CD8-positive, alpha-beta memory T cell (primary cell): Measurements from ENCODE around the gene FRRS1. TPM values are rescaled to one million over a fixed set of nuclear protein-coding genes. Genes with fewer than 3 reads are reported as not detected.
"Not testable (repeated sequence)": the region's sequence is repeated elsewhere in the genome, so short reads cannot be mapped to it uniquely, and the experiment has no call there.

Source experiments
- CTCF ChIA-PET: fragments of 350-600 bp; sonication (Branson Sonifier 250); formaldehyde crosslinking; loops from one replicate; lab custom pipeline; 2021; ENCODE audit warnings: antibody characterized with exemption; lab: Charles Lee
- POLR2A ChIA-PET: fragments of 350-600 bp; sonication (Branson Sonifier 250); formaldehyde crosslinking; loops from one replicate; lab custom pipeline; 2021; ENCODE audit warnings: antibody characterized with exemption; lab: Charles Lee
- DNase-seq, 5 donors: peaks; one replicate each; pipeline versions ENCODE4 v3.0.0 to v3.0.0-alpha.2; 2020 to 2022; ENCODE audit warnings: mixed read lengths in 1 of 5
- H3K27ac ChIP-seq: one replicate; pipeline ENCODE4 v1.7.0; 2013; ENCODE audit warnings: low read depth, mild to moderate bottlenecking, low read length, moderate library complexity
- H3K27me3 ChIP-seq: 2 replicates; pipeline ENCODE4 v1.7.0; 2013; ENCODE audit warnings: low read length, mild to moderate bottlenecking; ENCODE audit not compliant: insufficient read depth, poor library complexity, severe bottlenecking
- H3K36me3 ChIP-seq: 2 replicates; pipeline ENCODE4 v1.7.0; 2013; ENCODE audit warnings: mild to moderate bottlenecking, low read length, moderate library complexity; ENCODE audit not compliant: insufficient read depth
- H3K4me1 ChIP-seq: 2 replicates; pipeline ENCODE4 v1.7.0; 2013; ENCODE audit warnings: mild to moderate bottlenecking, low read length, moderate library complexity; ENCODE audit not compliant: insufficient read depth
- H3K4me3 ChIP-seq: 2 replicates; pipeline ENCODE4 v1.7.0; 2013; ENCODE audit warnings: mild to moderate bottlenecking, low read length
- H3K9me3 ChIP-seq: 2 replicates; pipeline ENCODE4 v1.7.0; 2013; ENCODE audit warnings: mild to moderate bottlenecking, low read length
- H3K27ac Mint-ChIP-seq, 8 donors: one replicate each; pipeline ENCODE4 v1.8.0; 2020 to 2021; ENCODE audit warnings: mixed read lengths in 8 of 8, mild to moderate bottlenecking in 6 of 8, inconsistent platforms in 3 of 8, moderate library complexity in 3 of 8
- H3K27me3 Mint-ChIP-seq, 2 donors: one replicate each; pipeline ENCODE4 v1.8.0; 2020 to 2021; ENCODE audit warnings: mixed read lengths in 2 of 2, mild to moderate bottlenecking in 1 of 2, moderate library complexity in 1 of 2
- H3K36me3 Mint-ChIP-seq, 3 donors: one replicate each; pipeline ENCODE4 v1.8.0; 2020 to 2021; ENCODE audit warnings: mixed read lengths in 3 of 3, inconsistent platforms in 1 of 3, mild to moderate bottlenecking in 1 of 3
- H3K4me1 Mint-ChIP-seq, 3 donors: one replicate each; pipeline ENCODE4 v1.8.0; 2020 to 2021; ENCODE audit warnings: mixed read lengths in 3 of 3, inconsistent platforms in 1 of 3, mild to moderate bottlenecking in 1 of 3
- H3K4me3 Mint-ChIP-seq, 7 donors: one replicate each; pipeline ENCODE4 v1.8.0; 2020 to 2021; ENCODE audit warnings: mixed read lengths in 7 of 7, mild to moderate bottlenecking in 6 of 7, moderate library complexity in 4 of 7, inconsistent platforms in 2 of 7
- H3K9me3 Mint-ChIP-seq, 5 donors: one replicate each; pipeline ENCODE4 v1.8.0; 2020 to 2022; ENCODE audit warnings: mixed read lengths in 5 of 5, mild to moderate bottlenecking in 3 of 5, moderate library complexity in 2 of 5, inconsistent platforms in 1 of 5
- polyA plus RNA-seq: library from polyadenylated mRNA; unstranded; fragments of 300-500 nt; fragmentation: Illumina TruSeq; gene quantifications from one replicate; pipeline ENCODE4 v1.2.3, GENCODE V29; 2021
- total RNA-seq, 2 experiments: library from RNA; stranded (reverse); gene quantifications; one replicate each; pipeline ENCODE4 v1.2.3, GENCODE V29; 2021

Gene FRRS1
- total RNA-seq (1 to 10 TPM; 1.6 to 2.0 TPM), polyA plus RNA-seq (not detected)

GRCh38 chr1:99766378-99766800 lies at the start of gene FRRS1:
Gene FRRS1 (minus strand): TSS chr1:99766635. CDS start chr1:99748768, 17,867 bp downstream.
- peak within 1 kb of the TSS; percentile 81 to 99 (median 96) for H3K4me3 Mint-ChIP-seq
- H3K4me3 ChIP-seq: peak within 1 kb of the TSS; percentile 61
- H3K4me1 ChIP-seq: peaks cover 4% of the 10 kb centered on the region
- ChIA-PET CTCF (interaction anchor here (1.2 kb wide), 1 partner anchor 10 kb away, joined by 3 read pairs; no protein-coding TSS in a partner anchor), POLR2A (interaction anchor here (1.0 kb wide), 2 partner anchors 12 to 1470 kb away, joined by 3 to 9 read pairs; partner anchors contain the start of gene S1PR1)
- peaks cover 7 to 20% (median 12%) of the 10 kb centered on the region in 3 donors for H3K4me1 Mint-ChIP-seq
- H3K9me3 Mint-ChIP-seq: no peaks in the 10 kb centered on the region
- peaks cover 0 to 2% (median 2%) of the 10 kb centered on the region in 3 donors for H3K36me3 Mint-ChIP-seq
- no peaks in the 10 kb centered on the region for H3K9me3 ChIP-seq
- H3K27me3 ChIP-seq: no peaks in the 10 kb centered on the region
- peak in 3 of 5 donors; percentile 24 to 51 (median 34) for DNase-seq
- H3K27ac ChIP-seq: peak within 1 kb of the TSS; percentile 55
- H3K27me3 Mint-ChIP-seq: peaks cover 0 to 13% of the 10 kb centered on the region in 2 donors
- peak within 1 kb of the TSS in 7 of 8 donors; percentile 56 to 96 (median 91) for H3K27ac Mint-ChIP-seq
- no peaks in the 10 kb centered on the region for H3K36me3 ChIP-seq

- Mint-ChIP-seq H3K27ac (no peak overlapping the region), H3K27me3 (peaks cover 4 to 17% of the 10 kb centered on the region in 2 donors), H3K9me3 (no peaks in the 10 kb centered on the region), H3K36me3 (no peaks in the 10 kb centered on the region), H3K4me3 (no peak overlapping the region), H3K4me1 (no peaks in the 10 kb centered on the region)
- no peak overlapping the region for H3K4me3 ChIP-seq
- DNase-seq: no peak
- ChIA-PET CTCF (no interaction called here), POLR2A (no interaction called here)
- no peaks in the 10 kb centered on the region for H3K27me3 ChIP-seq
- no peaks in the 10 kb centered on the region for H3K4me1 ChIP-seq
- no peaks in the 10 kb centered on the region for H3K9me3 ChIP-seq
- no peaks in the 10 kb centered on the region for H3K36me3 ChIP-seq
- H3K27ac ChIP-seq: no peak overlapping the region
These were observed 48.0 kb upstream of the FRRS1 start for GRCh38 chr1:99814373-99814900.

DNA sequence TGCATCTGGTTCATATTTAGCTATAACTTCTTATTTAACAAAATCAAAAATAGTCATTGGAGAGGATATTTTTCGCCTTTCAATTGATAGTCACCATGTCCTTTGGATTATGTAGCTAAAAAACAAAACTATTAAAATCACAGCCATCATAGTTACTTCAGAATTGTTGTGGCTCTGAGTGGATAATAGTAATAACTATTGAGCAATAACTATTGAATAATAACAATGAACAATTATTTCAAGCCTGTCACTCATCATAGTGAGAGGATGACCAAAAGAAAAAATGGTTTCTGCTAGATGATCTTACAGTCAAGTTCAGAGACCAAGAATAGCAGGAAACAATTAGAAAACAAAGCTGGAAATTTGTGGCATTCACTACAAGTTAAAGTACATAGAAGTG lies 45.3 kb upstream of the FRRS1 start:
- no peak overlapping the region for H3K4me3 Mint-ChIP-seq
- H3K27me3 Mint-ChIP-seq: peaks cover 6 to 33% of the 10 kb centered on the region in 2 donors
- no peaks in the 10 kb centered on the region for H3K9me3 ChIP-seq
- H3K36me3 ChIP-seq: no peaks in the 10 kb centered on the region
- no peaks in the 10 kb centered on the region for H3K27me3 ChIP-seq
- ChIA-PET POLR2A (no interaction called here), CTCF (interaction anchor here (1.2 kb wide), 1 partner anchor 8 kb away, joined by 4 read pairs; no protein-coding TSS in a partner anchor)
- DNase-seq: no peak
- no peaks in the 10 kb centered on the region for H3K36me3 Mint-ChIP-seq
- H3K4me1 ChIP-seq: no peaks in the 10 kb centered on the region
- no peak overlapping the region for H3K27ac ChIP-seq
- no peaks in the 10 kb centered on the region for H3K9me3 Mint-ChIP-seq
- no peak overlapping the region for H3K27ac Mint-ChIP-seq
- H3K4me3 ChIP-seq: no peak overlapping the region
- peaks cover 5 to 6% (median 5%) of the 10 kb centered on the region in 3 donors for H3K4me1 Mint-ChIP-seq

DNA sequence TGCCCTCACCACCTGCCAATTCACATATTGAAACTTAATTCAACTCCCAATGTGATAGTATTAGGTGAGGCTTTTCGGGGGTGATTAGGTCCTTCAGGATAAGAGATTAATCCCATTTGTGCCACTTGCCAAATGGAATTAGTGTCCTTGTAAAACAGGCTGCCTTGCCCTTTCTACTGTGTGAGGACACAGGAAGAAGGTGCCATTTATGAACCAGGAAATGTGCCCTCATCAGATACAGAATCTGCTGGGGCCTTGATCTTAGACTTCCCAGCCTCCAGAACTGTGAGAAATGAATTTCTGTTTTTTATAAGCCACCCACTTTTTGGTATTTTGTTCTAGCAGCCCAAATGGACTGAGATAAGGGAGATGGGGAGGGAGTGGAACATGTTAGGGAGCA lies 44.6 kb upstream of the FRRS1 start:
- H3K36me3 Mint-ChIP-seq: no peaks in the 10 kb centered on the region
- Histone ChIP-seq H3K27me3 (no peaks in the 10 kb centered on the region), H3K4me1 (no peaks in the 10 kb centered on the region), H3K36me3 (no peaks in the 10 kb centered on the region), H3K9me3 (no peaks in the 10 kb centered on the region), H3K27ac (no peak overlapping the region), H3K4me3 (no peak overlapping the region)
- H3K27ac Mint-ChIP-seq: peak overlapping the region in 1 of 8 donors; percentile 7
- POLR2A ChIA-PET: no interaction called here
- no peak overlapping the region for H3K4me3 Mint-ChIP-seq
- H3K27me3 Mint-ChIP-seq: peaks cover 6 to 33% of the 10 kb centered on the region in 2 donors
- no peak for DNase-seq
- CTCF ChIA-PET: interaction anchor here (1.2 kb wide), 1 partner anchor 9 kb away, joined by 4 read pairs; no protein-coding TSS in a partner anchor
- no peaks in the 10 kb centered on the region for H3K9me3 Mint-ChIP-seq
- peaks cover 5 to 6% (median 5%) of the 10 kb centered on the region in 3 donors for H3K4me1 Mint-ChIP-seq

- no peaks in the 10 kb centered on the region for H3K4me1 ChIP-seq
- no peak overlapping the region for H3K4me3 ChIP-seq
- peak in 3 of 5 donors; percentile 2 to 54 (median 51) for DNase-seq
- no peaks in the 10 kb centered on the region for H3K36me3 Mint-ChIP-seq
- no peak overlapping the region for H3K27ac Mint-ChIP-seq
- no peaks in the 10 kb centered on the region for H3K9me3 ChIP-seq
- H3K36me3 ChIP-seq: no peaks in the 10 kb centered on the region
- H3K27me3 Mint-ChIP-seq: peaks cover 4 to 27% of the 10 kb centered on the region in 2 donors
- peaks cover 5 to 6% (median 5%) of the 10 kb centered on the region in 3 donors for H3K4me1 Mint-ChIP-seq
- CTCF ChIA-PET: interaction anchor here (2.2 kb wide), 1 partner anchor 1060 kb away, joined by 8 read pairs; no protein-coding TSS in a partner anchor
- no peaks in the 10 kb centered on the region for H3K27me3 ChIP-seq
- POLR2A ChIA-PET: no interaction called here
- no peaks in the 10 kb centered on the region for H3K9me3 Mint-ChIP-seq
- peak overlapping the region in 1 of 7 donors; percentile 74 for H3K4me3 Mint-ChIP-seq
- peak overlapping the region; percentile 19 for H3K27ac ChIP-seq
These were observed 42.1 kb upstream of the FRRS1 start for GRCh38 chr1:99808391-99809115.

DNA sequence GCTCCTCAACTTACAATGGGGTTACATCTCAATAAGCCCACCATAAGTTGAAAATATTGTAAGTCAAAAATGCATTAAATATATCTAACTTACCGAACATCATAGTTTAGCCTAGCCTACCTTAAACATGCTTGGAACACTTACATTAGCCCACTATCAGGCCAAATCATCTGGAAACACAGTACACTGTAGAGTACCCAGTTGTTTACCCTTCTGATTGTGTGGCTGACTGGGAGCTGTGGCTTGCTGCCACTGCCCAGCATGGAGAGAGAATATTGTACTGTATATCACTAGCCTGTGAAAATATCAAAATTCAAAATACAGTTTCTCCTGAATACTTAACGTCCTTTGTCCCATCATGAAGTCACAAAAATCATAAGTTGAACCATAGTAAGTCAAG lies 40.4 kb upstream of the FRRS1 start:
- Mint-ChIP-seq H3K9me3 (no peaks in the 10 kb centered on the region), H3K4me1 (peaks cover 5 to 6% (median 5%) of the 10 kb centered on the region in 3 donors), H3K36me3 (no peaks in the 10 kb centered on the region), H3K27me3 (peaks cover 4 to 21% of the 10 kb centered on the region in 2 donors), H3K4me3 (no peak overlapping the region), H3K27ac (no peak overlapping the region)
- no peaks in the 10 kb centered on the region for H3K36me3 ChIP-seq
- no peaks in the 10 kb centered on the region for H3K27me3 ChIP-seq
- no peaks in the 10 kb centered on the region for H3K9me3 ChIP-seq
- H3K4me3 ChIP-seq: no peak overlapping the region
- DNase-seq: no peak
- no peaks in the 10 kb centered on the region for H3K4me1 ChIP-seq
- no peak overlapping the region for H3K27ac ChIP-seq
- ChIA-PET CTCF (interaction anchor here (1.0 to 2.2 kb wide), 4 partner anchors 9 to 1062 kb away, joined by 3 to 8 read pairs (median 4); no protein-coding TSS in a partner anchor), POLR2A (no interaction called here)

GRCh38 chr1:99801584-99801983 lies 35.1 kb upstream of the FRRS1 start:
- Histone ChIP-seq H3K4me3 (no peak overlapping the region), H3K27me3 (no peaks in the 10 kb centered on the region), H3K27ac (no peak overlapping the region), H3K36me3 (no peaks in the 10 kb centered on the region), H3K4me1 (no peaks in the 10 kb centered on the region), H3K9me3 (no peaks in the 10 kb centered on the region)
- no peak overlapping the region for H3K27ac Mint-ChIP-seq
- no peak overlapping the region for H3K4me3 Mint-ChIP-seq
- peaks cover 9% of the 10 kb centered on the region in 2 donors for H3K27me3 Mint-ChIP-seq
- no peak for DNase-seq
- no peaks in the 10 kb centered on the region for H3K36me3 Mint-ChIP-seq
- ChIA-PET CTCF (no interaction called here), POLR2A (no interaction called here)
- no peaks in the 10 kb centered on the region for H3K4me1 Mint-ChIP-seq
- H3K9me3 Mint-ChIP-seq: no peaks in the 10 kb centered on the region

- H3K9me3 Mint-ChIP-seq, DNase-seq, H3K36me3 Mint-ChIP-seq, H3K36me3 ChIP-seq, H3K27ac ChIP-seq, H3K27me3 Mint-ChIP-seq, POLR2A ChIA-PET, H3K4me3 ChIP-seq, H3K27ac Mint-ChIP-seq, H3K9me3 ChIP-seq, H3K4me1 Mint-ChIP-seq, H3K27me3 ChIP-seq, H3K4me1 ChIP-seq, CTCF ChIA-PET, H3K4me3 Mint-ChIP-seq: not testable (repeated sequence)
These were observed 27.4 kb upstream of the FRRS1 start for GRCh38 chr1:99793861-99794260.
